ENCODE data around the gene IGSF3. TPM values are rescaled to one million over a fixed set of nuclear protein-coding genes. Genes with fewer than 3 reads are reported as not detected.
"Not testable (repeated sequence)": the region's sequence is repeated elsewhere in the genome, so short reads cannot be mapped to it uniquely, and the experiment has no call there.

IGSF3 gene
- total RNA-seq, 1 donor from 2014 or later = 43.3 TPM

- peaks cover 20% of the 10 kb centered on the region for H3K27me3 Mint-ChIP-seq
- H3K4me3 Mint-ChIP-seq (ENCODE audit: low read depth) = no peak overlapping the region
- no peak overlapping the region for H3K27ac Mint-ChIP-seq
- no peak for DNase-seq (ENCODE audit: low spot score, unreplicated experiment)
- peaks cover 3% of the 10 kb centered on the region for H3K36me3 Mint-ChIP-seq (ENCODE audit: insufficient read depth)
- peaks cover 16% of the 10 kb centered on the region for H3K4me1 Mint-ChIP-seq (ENCODE audit: low read depth)
- TF ChIP-seq CTCF (IDR thresholded peaks at IDR 0.05; ENCODE audit: unreplicated experiment) = no peak
- no peaks in the 10 kb centered on the region for H3K9me3 Mint-ChIP-seq (ENCODE audit: low read depth)
Measured at GRCh38 chr1:116663821-116664220, 3.7 kb downstream of the IGSF3 start.

GRCh38 chr1:116661633-116662032 is 5.9 kb downstream of the IGSF3 start:
- TF ChIP-seq CTCF (IDR thresholded peaks at IDR 0.05; ENCODE audit: unreplicated experiment) = no peak
- no peaks in the 10 kb centered on the region for H3K9me3 Mint-ChIP-seq (ENCODE audit: low read depth)
- H3K4me3 Mint-ChIP-seq (ENCODE audit: low read depth) = no peak overlapping the region
- H3K27ac Mint-ChIP-seq = no peak overlapping the region
- DNase-seq (ENCODE audit: low spot score, unreplicated experiment) = no peak
- peaks cover 14% of the 10 kb centered on the region for H3K4me1 Mint-ChIP-seq (ENCODE audit: low read depth)
- peaks cover 15% of the 10 kb centered on the region for H3K27me3 Mint-ChIP-seq
- peaks cover 3% of the 10 kb centered on the region for H3K36me3 Mint-ChIP-seq (ENCODE audit: insufficient read depth)

- not testable (repeated sequence) for H3K27me3 Mint-ChIP-seq; H3K4me3 Mint-ChIP-seq (ENCODE audit: low read depth); DNase-seq (ENCODE audit: low spot score, unreplicated experiment); H3K9me3 Mint-ChIP-seq (ENCODE audit: low read depth); H3K4me1 Mint-ChIP-seq (ENCODE audit: low read depth); H3K27ac Mint-ChIP-seq; H3K36me3 Mint-ChIP-seq (ENCODE audit: insufficient read depth)
Measured at GRCh38 chr1:116658645-116659044, 8.9 kb downstream of the IGSF3 start.

GRCh38 chr1:116657836-116658235 is 9.7 kb downstream of the IGSF3 start:
- not testable (repeated sequence) for H3K9me3 Mint-ChIP-seq (ENCODE audit: low read depth); H3K36me3 Mint-ChIP-seq (ENCODE audit: insufficient read depth); H3K4me3 Mint-ChIP-seq (ENCODE audit: low read depth); DNase-seq (ENCODE audit: low spot score, unreplicated experiment); H3K27me3 Mint-ChIP-seq; H3K27ac Mint-ChIP-seq
- peaks cover 10% of the 10 kb centered on the region for H3K4me1 Mint-ChIP-seq (ENCODE audit: low read depth)

- Mint-ChIP-seq H3K27ac (no peak overlapping the region), H3K4me1 (ENCODE audit: low read depth) (peaks cover 23% of the 10 kb centered on the region), H3K36me3 (ENCODE audit: insufficient read depth) (no peaks in the 10 kb centered on the region), H3K9me3 (ENCODE audit: low read depth) (no peaks in the 10 kb centered on the region), H3K27me3 (peaks cover 7% of the 10 kb centered on the region), H3K4me3 (ENCODE audit: low read depth) (no peak overlapping the region)
- no peak for TF ChIP-seq CTCF (IDR thresholded peaks at IDR 0.05; ENCODE audit: unreplicated experiment)
- DNase-seq (ENCODE audit: low spot score, unreplicated experiment) = no peak
Measured at GRCh38 chr1:116654351-116654750, 13.2 kb downstream of the IGSF3 start.

- not testable (repeated sequence) for DNase-seq (ENCODE audit: low spot score, unreplicated experiment); H3K27ac Mint-ChIP-seq; H3K27me3 Mint-ChIP-seq; H3K9me3 Mint-ChIP-seq (ENCODE audit: low read depth); H3K36me3 Mint-ChIP-seq (ENCODE audit: insufficient read depth); H3K4me3 Mint-ChIP-seq (ENCODE audit: low read depth)
- H3K4me1 Mint-ChIP-seq (ENCODE audit: low read depth) = peaks cover 26% of the 10 kb centered on the region
Measured at GRCh38 chr1:116652598-116652997, 14.9 kb downstream of the IGSF3 start.

GRCh38 chr1:116650781-116651180 is 16.8 kb downstream of the IGSF3 start:
- H3K36me3 Mint-ChIP-seq (ENCODE audit: insufficient read depth); H3K4me3 Mint-ChIP-seq (ENCODE audit: low read depth); H3K27ac Mint-ChIP-seq; H3K27me3 Mint-ChIP-seq; H3K9me3 Mint-ChIP-seq (ENCODE audit: low read depth); DNase-seq (ENCODE audit: low spot score, unreplicated experiment): not testable (repeated sequence)
- peaks cover 38% of the 10 kb centered on the region for H3K4me1 Mint-ChIP-seq (ENCODE audit: low read depth)

GRCh38 chr1:116649041-116649440 is 18.5 kb downstream of the IGSF3 start:
- H3K4me1 Mint-ChIP-seq (ENCODE audit: low read depth) = peaks cover 33% of the 10 kb centered on the region
- not testable (repeated sequence) for DNase-seq (ENCODE audit: low spot score, unreplicated experiment); H3K36me3 Mint-ChIP-seq (ENCODE audit: insufficient read depth); H3K27me3 Mint-ChIP-seq; H3K9me3 Mint-ChIP-seq (ENCODE audit: low read depth); H3K4me3 Mint-ChIP-seq (ENCODE audit: low read depth); H3K27ac Mint-ChIP-seq

- not testable (repeated sequence) for H3K27ac Mint-ChIP-seq; H3K36me3 Mint-ChIP-seq (ENCODE audit: insufficient read depth); DNase-seq (ENCODE audit: low spot score, unreplicated experiment); H3K4me3 Mint-ChIP-seq (ENCODE audit: low read depth); H3K27me3 Mint-ChIP-seq; H3K9me3 Mint-ChIP-seq (ENCODE audit: low read depth)
- H3K4me1 Mint-ChIP-seq (ENCODE audit: low read depth) = peaks cover 38% of the 10 kb centered on the region
Measured at GRCh38 chr1:116648325-116648724, 19.2 kb downstream of the IGSF3 start.

- Mint-ChIP-seq H3K4me1 (ENCODE audit: low read depth) (peaks cover 39% of the 10 kb centered on the region), H3K27ac (peak overlapping the region; percentile 86)
- not testable (repeated sequence) for DNase-seq (ENCODE audit: low spot score, unreplicated experiment); H3K36me3 Mint-ChIP-seq (ENCODE audit: insufficient read depth); H3K4me3 Mint-ChIP-seq (ENCODE audit: low read depth); H3K27me3 Mint-ChIP-seq; H3K9me3 Mint-ChIP-seq (ENCODE audit: low read depth)
Measured at GRCh38 chr1:116647186-116647585, 20.3 kb downstream of the IGSF3 start.

- not testable (repeated sequence) for H3K4me3 Mint-ChIP-seq (ENCODE audit: low read depth); H3K9me3 Mint-ChIP-seq (ENCODE audit: low read depth); DNase-seq (ENCODE audit: low spot score, unreplicated experiment); H3K27me3 Mint-ChIP-seq; H3K36me3 Mint-ChIP-seq (ENCODE audit: insufficient read depth)
- Mint-ChIP-seq H3K4me1 (ENCODE audit: low read depth) (peaks cover 36% of the 10 kb centered on the region), H3K27ac (peak overlapping the region; percentile 86)
Measured at GRCh38 chr1:116646673-116647170, 20.8 kb downstream of the IGSF3 start.
